ENCODE data around the gene GGCX. TPM values are rescaled to one million over a fixed set of nuclear protein-coding genes. Genes with fewer than 3 reads are reported as not detected.

The GGCX gene
- total and polyA plus RNA-seq, 2 donors (not counting 3 experiments of a cell fraction or from before 2014, with no cell fraction given), result 48.0 to 62.7 TPM

GRCh38 chr2:85522090-85522647, 39.1 kb downstream of the GGCX start:
- dilution Hi-C loops (cut with MboI; ENCODE audit: extremely low pct_ligation_motif_present, low sequenced_read_pairs), result no loop called here
- Histone ChIP-seq H3K9ac (replicated peaks; ENCODE audit: extremely low read depth, insufficient read depth, low read length) (no peak overlapping the region), H3K4me3 (replicated peaks in 1 of 3; ENCODE audit: insufficient read depth in 1 of 3, low read depth in 1 of 3, low read length in 3 of 3) (no peak overlapping the region), H3K4me1 (ENCODE audit: control insufficient read depth, extremely low read depth, insufficient read depth, low read length) (peaks cover under 1% of the 10 kb centered on the region), H4K20me1 (replicated peaks; ENCODE audit: control insufficient read depth, extremely low read depth, insufficient read depth, low read length) (no peaks in the 10 kb centered on the region), H2AFZ (ENCODE audit: low read depth, low read length) (no peak overlapping the region), H3K27ac (ENCODE audit: insufficient read depth, low read depth, low read length) (no peak overlapping the region), H3K27me3 (ENCODE audit: control insufficient read depth in 2 of 2, insufficient read depth in 2 of 2, low read length in 2 of 2) (no peaks in the 10 kb centered on the region), H3K36me3 (ENCODE audit: control insufficient read depth in 2 of 2, extremely low read depth in 1 of 2, insufficient read depth in 2 of 2, low read length in 2 of 2) (no peaks in the 10 kb centered on the region), H3K9me3 (replicated peaks; ENCODE audit: control insufficient read depth, insufficient read depth, low read length) (no peaks in the 10 kb centered on the region), H3K79me2 (ENCODE audit: control insufficient read depth, insufficient read depth, low read length) (no peaks in the 10 kb centered on the region), H3K9me1 (replicated peaks; ENCODE audit: control insufficient read depth, extremely low read depth, insufficient read depth, low read length) (no peaks in the 10 kb centered on the region), H3K4me2 (ENCODE audit: insufficient read depth, low read length) (no peak overlapping the region)
- TF ChIP-seq POLR2AphosphoS5 (IDR thresholded peaks at IDR 0.05; ENCODE audit: insufficient read depth, low read depth, low read length) (no peak), MAX (IDR thresholded peaks at IDR 0.05; ENCODE audit: insufficient read depth, insufficient read length) (no peak), CTCF (IDR thresholded peaks at IDR 0.05; ENCODE audit: extremely low read depth in 1 of 2, insufficient read depth in 1 of 2, low read depth in 1 of 2, low read length in 2 of 2) (no peak), POLR2A (IDR thresholded peaks at IDR 0.05; ENCODE audit: low read depth, low read length) (no peak), MYC (IDR thresholded peaks at IDR 0.05; ENCODE audit: low read depth, low read length) (no peak), GATA2 (IDR thresholded peaks at IDR 0.05; ENCODE audit: insufficient read depth, insufficient read length, low read depth, low read length) (no peak), EZH2 (IDR thresholded peaks at IDR 0.05; ENCODE audit: borderline replicate concordance, low read depth, low read length, severe bottlenecking) (no peak), FOS (IDR thresholded peaks at IDR 0.05; ENCODE audit: borderline replicate concordance, insufficient read depth, low read length) (no peak)
- FAIRE-seq (no peak), DNase-seq (ENCODE audit: low read depth, low spot score) (no peak)
- CTCF ChIA-PET, result interaction anchor here (1.0 kb wide), 1 partner anchor 29 kb away, joined by 3 read pairs; no protein-coding TSS in a partner anchor
- intact Hi-C loops (cut with micrococcal nuclease), result no loop called here
- POLR2A ChIA-PET, result interaction anchor here (1.0 kb wide), 1 partner anchor 17 kb away, joined by 4 read pairs; the partner anchor contains the start of gene MAT2A
- BruUV-seq (replicated peaks), result no TSS peak
